Kidney (tissue), 14 donors: ENCODE measurements around the gene SSH3. TPM values are rescaled to one million over a fixed set of nuclear protein-coding genes. Genes with fewer than 3 reads are reported as not detected.

Experiments
- DNase-seq, 5 donors: peaks; one replicate each; pipeline ENCODE4 v3.0.0-alpha.2; 2013 to 2020
- FAIRE-seq: peaks from 2 replicates; lab custom pipeline; 2012; peaks lifted over from hg19 to GRCh38; lab: Jason Lieb, UNC
- H3K27ac ChIP-seq, 2 donors: one replicate each; pipeline ENCODE4 v1.7.0; 2013; ENCODE audit warnings: low read depth in 2 of 2, low read length in 2 of 2, inconsistent platforms in 1 of 2
- H3K27me3 ChIP-seq: one replicate; pipeline ENCODE4 v1.7.1; 2013; ENCODE audit warnings: low read length, inconsistent platforms; ENCODE audit not compliant: control insufficient read depth, insufficient read depth
- H3K36me3 ChIP-seq, 3 donors: one replicate each; pipeline versions ENCODE4 v1.7.0 to v1.7.1; 2013; ENCODE audit warnings: low read length in 3 of 3, control low read depth in 1 of 3, inconsistent platforms in 1 of 3; ENCODE audit not compliant: insufficient read depth in 3 of 3, control insufficient read depth in 2 of 3
- H3K4me1 ChIP-seq, 3 donors: one replicate each; pipeline versions ENCODE4 v1.7.0 to v1.7.1; 2013; ENCODE audit warnings: low read length in 3 of 3, inconsistent platforms in 1 of 3, low read depth in 1 of 3; ENCODE audit not compliant: control insufficient read depth in 2 of 3, insufficient read depth in 2 of 3
- H3K4me3 ChIP-seq, 3 donors: one replicate each; pipeline versions ENCODE4 v1.7.0 to v1.8.1; 2013; ENCODE audit warnings: low read length in 3 of 3, control low read depth in 1 of 3, inconsistent platforms in 1 of 3
- H3K9ac ChIP-seq, 3 donors: one replicate each; pipeline versions ENCODE4 v1.7.0 to v1.7.1; 2013; ENCODE audit warnings: low read length in 3 of 3, control low read depth in 1 of 3, inconsistent platforms in 1 of 3
- H3K9me3 ChIP-seq, 3 donors: one replicate each; pipeline versions ENCODE4 v1.7.0 to v1.7.1; 2013; ENCODE audit warnings: low read length in 3 of 3, control low read depth in 1 of 3, inconsistent platforms in 1 of 3; ENCODE audit not compliant: control insufficient read depth in 2 of 3, insufficient read depth in 1 of 3
- intact Hi-C: fragments of 100-400 bp; cut with DNase I; formaldehyde crosslinking; loops from one replicate; pipeline ENCODE4 v1.11.1; 2022
- polyA plus RNA-seq: library from polyadenylated mRNA; stranded (reverse); fragments of 350-450 nt; fragmentation: Illumina TruSeq; extraction: RNeasy Lipid Tissue Mini Kit (QIAGEN cat#74804); gene quantifications from one replicate; pipeline ENCODE4 v1.2.3, GENCODE V29; 2014; ENCODE audit warnings: low read depth, low replicate concordance; ENCODE audit not compliant: insufficient read depth
- total RNA-seq: library from RNA; stranded (reverse); fragmentation: NEBNext Ultra II Directional; extraction: Animal tissue kit (Norgen Biotek cat#: 25700); gene quantifications from one replicate; pipeline ENCODE4 v1.2.1, GENCODE V29; 2021
- TF ChIP-seq, protein P1 (sequence below): IDR thresholded peaks from 3 replicates; pipeline ENCODE4 v1.5.1; 2012; ENCODE audit warnings: mild to moderate bottlenecking, moderate library complexity, borderline replicate concordance; ENCODE audit not compliant: insufficient read depth; ENCODE audit errors: extremely low read depth
- donor health status: control.
- donor health status: control.
- donor health status: control.
- donor health status: control.
- donor health status: control.
- donor health status: DM: yes; HTN: yes; CAD: no.
- donor health status: Normal renal cell carcinoma (clear cell type).

SSH3 gene
- total and polyA plus RNA-seq, 2 donors from 2014 or later = 25.0 to 68.9 TPM

DNA sequence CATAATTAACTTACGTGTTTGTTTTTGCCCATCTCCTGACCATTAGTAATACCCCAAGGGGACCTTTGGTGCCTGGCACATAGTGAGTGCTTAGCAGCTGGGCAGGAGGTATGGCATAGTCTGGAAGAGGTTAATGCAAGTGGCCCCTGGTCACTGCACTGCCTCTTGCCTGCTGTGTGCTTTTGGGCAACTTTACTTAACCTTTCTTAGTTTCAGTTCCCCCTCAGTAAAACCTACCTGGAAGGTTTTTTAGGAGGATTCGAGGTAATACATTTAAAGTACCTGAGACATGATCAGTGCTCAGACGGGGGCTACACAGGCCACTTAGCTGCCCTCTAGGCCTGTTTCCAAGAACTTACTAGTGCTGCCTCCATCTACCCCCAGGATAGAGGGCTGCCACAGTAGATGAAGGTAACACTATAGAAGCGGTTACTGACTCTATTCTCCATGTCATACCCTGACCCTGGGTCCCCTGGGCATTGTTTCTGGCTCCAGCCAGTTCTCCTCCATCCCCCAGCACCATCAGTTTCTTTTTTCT lies 46.7 kb downstream of the SSH3 start:
- Histone ChIP-seq H3K4me3 (no peak overlapping the region), H3K27ac (no peak overlapping the region), H3K36me3 (no peaks in the 10 kb centered on the region), H3K4me1 (peaks cover 0 to 27% (median 16%) of the 10 kb centered on the region in 3 donors), H3K27me3 (no peaks in the 10 kb centered on the region), H3K9me3 (no peaks in the 10 kb centered on the region), H3K9ac (no peak overlapping the region)
- intact Hi-C loops = loop anchor here (5.0 kb wide), 1 partner anchor 32 kb away; no protein-coding TSS in a partner anchor
- DNase-seq = no peak
- TF ChIP-seq, protein P1, sequence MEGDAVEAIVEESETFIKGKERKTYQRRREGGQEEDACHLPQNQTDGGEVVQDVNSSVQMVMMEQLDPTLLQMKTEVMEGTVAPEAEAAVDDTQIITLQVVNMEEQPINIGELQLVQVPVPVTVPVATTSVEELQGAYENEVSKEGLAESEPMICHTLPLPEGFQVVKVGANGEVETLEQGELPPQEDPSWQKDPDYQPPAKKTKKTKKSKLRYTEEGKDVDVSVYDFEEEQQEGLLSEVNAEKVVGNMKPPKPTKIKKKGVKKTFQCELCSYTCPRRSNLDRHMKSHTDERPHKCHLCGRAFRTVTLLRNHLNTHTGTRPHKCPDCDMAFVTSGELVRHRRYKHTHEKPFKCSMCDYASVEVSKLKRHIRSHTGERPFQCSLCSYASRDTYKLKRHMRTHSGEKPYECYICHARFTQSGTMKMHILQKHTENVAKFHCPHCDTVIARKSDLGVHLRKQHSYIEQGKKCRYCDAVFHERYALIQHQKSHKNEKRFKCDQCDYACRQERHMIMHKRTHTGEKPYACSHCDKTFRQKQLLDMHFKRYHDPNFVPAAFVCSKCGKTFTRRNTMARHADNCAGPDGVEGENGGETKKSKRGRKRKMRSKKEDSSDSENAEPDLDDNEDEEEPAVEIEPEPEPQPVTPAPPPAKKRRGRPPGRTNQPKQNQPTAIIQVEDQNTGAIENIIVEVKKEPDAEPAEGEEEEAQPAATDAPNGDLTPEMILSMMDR = no peak
- FAIRE-seq = no peak

DNA sequence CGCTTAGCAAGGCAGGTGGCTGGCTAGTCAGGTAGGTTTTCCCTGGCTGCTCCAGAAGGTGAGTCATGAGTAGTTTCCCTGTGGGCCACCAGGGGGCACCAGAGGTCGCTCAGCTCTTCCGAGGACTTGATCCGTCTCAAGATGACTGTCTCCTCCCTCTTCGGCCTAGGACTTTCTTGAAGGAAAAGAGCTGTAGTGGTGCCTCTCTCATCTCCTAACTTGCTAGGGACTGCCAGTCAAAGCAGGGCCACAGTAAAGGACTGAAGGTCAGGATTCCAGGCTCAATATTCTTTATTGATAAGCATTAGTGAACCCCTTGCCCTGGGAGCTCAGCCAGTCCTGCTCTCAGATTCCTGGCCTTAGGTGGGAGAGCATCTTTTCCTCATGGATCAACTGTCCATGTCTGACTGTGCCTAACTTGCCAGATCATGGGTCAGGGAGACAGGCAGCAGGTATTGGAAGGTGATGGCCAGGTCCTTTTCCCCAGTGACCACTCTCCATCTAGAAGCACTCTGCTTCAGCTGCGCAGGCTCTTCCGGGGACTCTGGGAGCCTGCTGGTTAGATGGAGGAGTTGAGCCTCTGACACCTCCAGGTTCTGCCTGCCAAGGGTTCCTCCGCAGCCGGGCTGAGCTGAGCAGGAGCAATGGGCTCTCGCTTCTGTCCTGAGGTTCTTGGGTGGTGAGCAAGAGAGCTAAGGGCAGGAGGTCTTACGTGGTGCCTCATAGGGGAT lies 48.1 kb downstream of the SSH3 start:
- Histone ChIP-seq H3K4me3 (no peak overlapping the region), H3K27me3 (no peaks in the 10 kb centered on the region), H3K36me3 (no peaks in the 10 kb centered on the region), H3K9me3 (no peaks in the 10 kb centered on the region), H3K9ac (peak overlapping the region in 1 of 3 donors; percentile 43), H3K27ac (peak overlapping the region; percentile 15 to 55), H3K4me1 (peaks cover 0 to 37% (median 29%) of the 10 kb centered on the region in 3 donors)
- intact Hi-C loops = no loop called here
- TF ChIP-seq, protein P1 = peak; percentile 96
- FAIRE-seq (no peak), DNase-seq (peak; percentile 56 to 86 (median 78))

DNA sequence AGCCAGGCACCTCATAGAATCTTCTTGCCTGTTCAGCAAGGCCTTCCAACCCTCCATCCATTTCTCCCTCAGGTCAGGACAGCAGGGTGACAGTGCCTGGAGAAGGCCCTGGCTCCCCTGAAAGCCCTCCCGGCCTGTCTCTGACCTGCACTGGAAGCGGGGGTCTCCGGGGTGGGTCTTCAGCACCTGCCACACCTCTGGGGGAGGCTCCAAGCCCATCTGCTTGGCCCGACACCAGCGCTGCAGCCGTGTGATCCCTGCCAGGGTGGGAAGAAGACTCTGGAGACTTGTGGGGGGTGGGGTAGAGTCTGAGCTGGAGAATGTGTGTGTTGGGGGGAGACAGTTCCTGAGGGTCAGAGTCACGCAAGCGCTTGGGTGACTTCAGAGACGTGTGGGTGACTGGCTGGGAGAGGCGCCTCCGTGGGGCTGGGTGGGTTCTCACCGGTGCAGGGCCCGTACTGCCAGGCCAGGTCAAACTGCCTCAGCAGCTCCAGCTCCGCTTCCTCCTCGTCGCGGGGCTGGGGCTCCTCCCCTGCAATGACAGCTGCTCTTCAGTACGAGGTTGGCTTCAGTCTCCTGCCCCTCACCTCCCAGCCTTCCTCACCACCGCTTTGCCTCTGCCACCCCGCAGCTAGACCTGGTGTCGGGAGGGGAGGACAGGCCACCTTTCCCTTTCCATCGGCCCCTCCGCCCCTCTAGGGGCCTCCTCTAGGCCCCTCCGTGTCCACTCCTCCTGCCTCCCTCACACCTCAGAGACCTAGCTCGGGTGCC lies 49.4 kb downstream of the SSH3 start:
- H3K27ac ChIP-seq = peak overlapping the region; percentile 99 to 100
- no peak for FAIRE-seq
- peaks cover 2 to 47% (median 33%) of the 10 kb centered on the region in 3 donors for H3K4me1 ChIP-seq
- TF ChIP-seq, protein P1 = no peak
- no peaks in the 10 kb centered on the region for H3K36me3 ChIP-seq
- intact Hi-C loops = no loop called here
- DNase-seq = peak in 1 of 5 donors; percentile 90
- no peaks in the 10 kb centered on the region for H3K9me3 ChIP-seq
- H3K27me3 ChIP-seq = no peaks in the 10 kb centered on the region
- peak overlapping the region; percentile 66 to 88 (median 81) for H3K4me3 ChIP-seq
- peak overlapping the region; percentile 77 to 96 (median 95) for H3K9ac ChIP-seq
